ENCODE measurements around the gene INCENP. TPM values are rescaled to one million over a fixed set of nuclear protein-coding genes. Genes with fewer than 3 reads are reported as not detected.

Gene INCENP
- total and polyA plus RNA-seq, 3 experiments from 2014 or later = 3.1 to 69.5 (median 65.5) TPM

DNA sequence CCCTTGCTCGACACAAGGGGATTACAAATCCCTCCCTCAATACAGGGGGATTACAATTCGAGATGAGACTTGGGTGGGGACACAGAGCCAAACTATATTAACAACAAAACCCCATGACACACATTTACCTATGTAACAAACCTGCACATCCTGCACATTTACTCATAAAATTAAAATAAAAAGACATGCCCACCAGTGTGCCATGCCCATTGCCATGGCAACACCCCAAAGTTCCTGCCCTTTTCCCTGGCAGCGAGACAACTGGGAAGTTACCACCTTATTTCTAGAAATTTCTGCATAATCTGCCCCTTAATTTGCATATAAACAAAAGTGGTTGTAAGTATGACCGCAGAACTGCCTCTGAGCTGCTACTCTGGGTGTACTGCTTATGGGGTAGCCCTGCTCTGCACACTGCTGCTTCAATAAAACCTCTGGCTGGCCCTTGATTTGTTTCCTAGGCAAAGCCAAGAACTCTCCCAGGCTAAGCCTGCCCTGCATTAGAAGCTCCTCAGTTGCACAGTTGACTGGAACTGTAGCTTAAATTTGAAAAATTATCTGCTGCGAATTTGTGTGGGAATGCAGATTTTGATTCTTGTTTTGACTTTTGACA is 8.6 kb upstream of the INCENP start:
- Histone ChIP-seq H3K4me1 (ENCODE audit: insufficient read depth, low read length) (no peaks in the 10 kb centered on the region), H3K9me3 (ENCODE audit: low read length) (no peaks in the 10 kb centered on the region), H3K4me3 (ENCODE audit: low read length) (no peak overlapping the region), H3K27ac (ENCODE audit: low read depth, low read length) (no peak overlapping the region), H3K36me3 (ENCODE audit: insufficient read depth, low read length) (no peaks in the 10 kb centered on the region), H3K27me3 (ENCODE audit: insufficient read depth, low read length, poor library complexity, severe bottlenecking) (no peaks in the 10 kb centered on the region)
- H3K27ac Mint-ChIP-seq = no peak overlapping the region
- peaks cover 0 to 7% (median 0%) of the 10 kb centered on the region in 3 donors for H3K36me3 Mint-ChIP-seq
- H3K4me3 Mint-ChIP-seq = peak overlapping the region in 1 of 7 donors; percentile 72
- peaks cover 2 to 5% of the 10 kb centered on the region in 2 donors for H3K27me3 Mint-ChIP-seq
- DNase-seq = no peak
- POLR2A ChIA-PET = no interaction called here
- CTCF ChIA-PET = interaction anchor here (1.2 kb wide), 1 partner anchor 216 kb away, joined by 3 read pairs; no protein-coding TSS in a partner anchor
- peaks cover 0 to 4% (median 2%) of the 10 kb centered on the region in 3 donors for H3K4me1 Mint-ChIP-seq
- peaks cover 0 to 7% (median 5%) of the 10 kb centered on the region in 5 donors for H3K9me3 Mint-ChIP-seq

DNA sequence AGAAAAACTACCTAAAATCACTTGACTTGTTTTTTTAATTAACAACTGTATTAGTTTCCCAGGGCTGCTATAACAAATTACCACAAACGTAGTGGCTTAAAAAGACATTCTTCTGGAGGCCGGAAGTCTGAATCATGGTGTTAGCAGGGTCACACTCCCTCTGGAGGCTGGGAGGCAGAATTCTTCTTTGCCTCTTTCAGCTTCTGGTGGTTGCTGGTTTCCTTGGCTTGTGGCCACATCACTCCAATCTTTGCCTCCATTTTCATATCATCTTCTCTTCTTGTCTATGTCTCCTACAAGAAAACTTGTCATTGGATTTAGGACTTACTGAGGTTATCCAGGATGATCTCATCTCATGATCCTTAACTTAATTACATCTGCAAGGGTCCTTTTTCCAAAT is 7.4 kb upstream of the INCENP start:
- H3K9me3 Mint-ChIP-seq = peaks cover 0 to 7% (median 5%) of the 10 kb centered on the region in 5 donors
- peaks cover 0 to 7% (median 0%) of the 10 kb centered on the region in 3 donors for H3K36me3 Mint-ChIP-seq
- no peak overlapping the region for H3K27ac Mint-ChIP-seq
- ChIA-PET POLR2A (no interaction called here), CTCF (no interaction called here)
- Histone ChIP-seq H3K27me3 (ENCODE audit: insufficient read depth, low read length, poor library complexity, severe bottlenecking) (no peaks in the 10 kb centered on the region), H3K27ac (ENCODE audit: low read depth, low read length) (no peak overlapping the region), H3K4me1 (ENCODE audit: insufficient read depth, low read length) (no peaks in the 10 kb centered on the region), H3K4me3 (ENCODE audit: low read length) (no peak overlapping the region), H3K9me3 (ENCODE audit: low read length) (no peaks in the 10 kb centered on the region), H3K36me3 (ENCODE audit: insufficient read depth, low read length) (no peaks in the 10 kb centered on the region)
- no peak for DNase-seq
- peaks cover 0 to 4% (median 2%) of the 10 kb centered on the region in 3 donors for H3K4me1 Mint-ChIP-seq
- no peaks in the 10 kb centered on the region for H3K27me3 Mint-ChIP-seq
- H3K4me3 Mint-ChIP-seq = no peak overlapping the region

DNA sequence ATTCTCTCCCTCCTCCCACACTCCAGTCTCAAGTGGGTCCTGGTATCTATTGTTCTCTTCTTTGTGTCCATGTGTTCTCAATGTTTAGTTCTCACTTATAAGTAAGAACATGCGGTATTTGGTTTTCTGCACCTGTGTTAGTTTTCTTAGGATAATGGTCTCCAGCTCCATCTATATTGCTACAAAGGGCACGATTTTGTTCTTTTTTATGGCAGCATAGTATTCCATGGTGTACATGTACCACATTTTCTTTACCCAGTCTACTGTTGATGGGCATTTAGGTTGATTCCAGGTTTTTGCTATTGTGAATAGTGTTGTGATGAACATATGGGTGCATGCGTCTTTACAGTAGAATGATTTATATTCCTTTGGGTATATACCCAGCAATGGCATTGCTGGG is 4.2 kb upstream of the INCENP start:
- POLR2A ChIA-PET = no interaction called here
- CTCF ChIA-PET = interaction anchor here (2.4 to 2.5 kb wide), 2 partner anchors 11 to 37 kb away, joined by 6 to 8 read pairs; no protein-coding TSS in a partner anchor

DNA sequence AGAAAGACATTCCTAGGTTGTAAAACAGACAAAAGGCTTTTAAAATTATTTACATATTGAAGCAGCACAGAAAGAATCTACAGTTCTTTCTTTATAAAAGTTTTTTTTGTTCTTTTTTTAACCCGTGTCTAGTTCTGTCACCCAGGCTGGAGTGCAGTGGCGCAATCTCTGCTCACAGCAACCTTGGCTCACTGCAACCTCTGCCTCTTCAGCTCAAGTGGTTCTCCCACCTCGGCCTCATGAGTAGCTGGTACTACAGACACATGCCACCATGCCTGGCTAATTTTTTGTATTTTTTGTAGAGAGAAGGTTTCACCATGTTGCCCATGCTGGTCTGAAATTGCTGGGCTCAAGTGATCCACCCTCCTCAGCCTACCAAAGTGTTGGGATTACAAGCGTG is 3.8 kb upstream of the INCENP start:
- CTCF ChIA-PET = interaction anchor here (2.4 to 2.5 kb wide), 2 partner anchors 12 to 38 kb away, joined by 6 to 8 read pairs; no protein-coding TSS in a partner anchor
- Histone ChIP-seq H3K27me3 (ENCODE audit: insufficient read depth, low read length, poor library complexity, severe bottlenecking) (no peaks in the 10 kb centered on the region), H3K36me3 (ENCODE audit: insufficient read depth, low read length) (no peaks in the 10 kb centered on the region), H3K4me3 (ENCODE audit: low read length) (no peak overlapping the region), H3K9me3 (ENCODE audit: low read length) (no peaks in the 10 kb centered on the region), H3K4me1 (ENCODE audit: insufficient read depth, low read length) (peaks cover 11% of the 10 kb centered on the region), H3K27ac (ENCODE audit: low read depth, low read length) (no peak overlapping the region)
- Mint-ChIP-seq H3K36me3 (peaks cover 0 to 8% (median 7%) of the 10 kb centered on the region in 3 donors), H3K27ac (no peak overlapping the region), H3K9me3 (peaks cover 0 to 7% (median 5%) of the 10 kb centered on the region in 5 donors), H3K27me3 (peaks cover 0 to 1% of the 10 kb centered on the region in 2 donors), H3K4me1 (peaks cover 12 to 16% (median 12%) of the 10 kb centered on the region in 3 donors), H3K4me3 (no peak overlapping the region)
- POLR2A ChIA-PET = no interaction called here
- DNase-seq = no peak

More for the DNA sequence above, 4.2 kb upstream of the INCENP start:
- Histone ChIP-seq H3K9me3 (ENCODE audit: low read length) (no peaks in the 10 kb centered on the region), H3K4me3 (ENCODE audit: low read length) (no peak overlapping the region), H3K27ac (ENCODE audit: low read depth, low read length) (no peak overlapping the region), H3K27me3 (ENCODE audit: insufficient read depth, low read length, poor library complexity, severe bottlenecking) (no peaks in the 10 kb centered on the region), H3K36me3 (ENCODE audit: insufficient read depth, low read length) (no peaks in the 10 kb centered on the region), H3K4me1 (ENCODE audit: insufficient read depth, low read length) (peaks cover 6% of the 10 kb centered on the region)
- Mint-ChIP-seq H3K27me3 (peaks cover 0 to 1% of the 10 kb centered on the region in 2 donors), H3K4me1 (peaks cover 8 to 12% (median 8%) of the 10 kb centered on the region in 3 donors), H3K27ac (no peak overlapping the region), H3K9me3 (peaks cover 0 to 7% (median 5%) of the 10 kb centered on the region in 5 donors), H3K4me3 (no peak overlapping the region), H3K36me3 (peaks cover 0 to 8% (median 7%) of the 10 kb centered on the region in 3 donors)
- no peak for DNase-seq

DNA sequence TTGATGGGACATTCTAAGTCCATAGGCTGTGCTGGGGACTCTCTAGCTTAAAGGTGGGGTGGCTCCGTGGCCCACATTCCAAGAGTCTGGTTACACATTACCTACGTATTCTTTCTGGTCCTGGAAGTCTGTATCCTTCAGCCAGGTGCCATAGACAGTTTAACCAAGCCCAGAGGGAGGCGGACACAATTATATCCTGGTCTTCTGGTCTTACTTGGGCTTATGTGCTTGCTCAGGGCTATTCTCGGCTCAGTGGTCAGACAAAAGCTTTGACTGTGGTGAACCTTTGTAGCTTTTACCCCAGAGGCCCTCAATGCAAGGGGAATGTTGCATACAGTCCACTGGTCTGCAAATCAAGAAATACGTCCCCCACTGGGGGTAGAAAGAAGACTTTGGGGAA is 3.4 kb upstream of the INCENP start:
- Mint-ChIP-seq H3K4me3 (no peak overlapping the region), H3K4me1 (peaks cover 16 to 21% (median 16%) of the 10 kb centered on the region in 3 donors), H3K36me3 (peaks cover 0 to 8% (median 7%) of the 10 kb centered on the region in 3 donors), H3K9me3 (peaks cover 0 to 7% (median 5%) of the 10 kb centered on the region in 5 donors), H3K27ac (no peak overlapping the region), H3K27me3 (peaks cover 0 to 1% of the 10 kb centered on the region in 2 donors)
- H3K27me3 ChIP-seq (ENCODE audit: insufficient read depth, low read length, poor library complexity, severe bottlenecking) = no peaks in the 10 kb centered on the region
- POLR2A ChIA-PET = no interaction called here
- no peak overlapping the region for H3K4me3 ChIP-seq (ENCODE audit: low read length)
- DNase-seq = no peak
- CTCF ChIA-PET = interaction anchor here (2.4 to 2.5 kb wide), 2 partner anchors 12 to 38 kb away, joined by 6 to 8 read pairs; no protein-coding TSS in a partner anchor
- H3K36me3 ChIP-seq (ENCODE audit: insufficient read depth, low read length) = no peaks in the 10 kb centered on the region
- peaks cover 15% of the 10 kb centered on the region for H3K4me1 ChIP-seq (ENCODE audit: insufficient read depth, low read length)
- no peaks in the 10 kb centered on the region for H3K9me3 ChIP-seq (ENCODE audit: low read length)
- no peak overlapping the region for H3K27ac ChIP-seq (ENCODE audit: low read depth, low read length)

DNA sequence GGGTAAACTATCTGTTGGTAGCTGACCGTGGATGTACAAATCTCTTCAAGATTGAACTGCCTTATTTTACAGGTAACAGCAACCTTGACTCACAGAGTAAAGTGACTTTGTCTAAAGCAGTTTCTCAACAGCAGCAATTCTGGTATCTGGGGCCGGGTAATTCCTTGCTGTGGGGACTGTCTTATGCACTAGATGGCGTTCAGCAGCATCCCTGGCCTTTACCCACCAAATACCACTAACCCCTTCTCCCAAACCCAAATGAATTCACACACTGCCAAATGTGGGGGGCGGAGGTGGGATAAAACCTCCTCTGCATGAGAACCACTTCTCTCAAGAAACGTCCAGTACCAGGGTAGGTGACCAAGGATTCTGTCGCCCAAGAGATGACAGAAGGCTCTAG is 1.7 kb upstream of the INCENP start:
- Mint-ChIP-seq H3K9me3 (peaks cover 0 to under 1% (median 0%) of the 10 kb centered on the region in 5 donors), H3K27ac (no peak overlapping the region), H3K4me1 (peaks cover 25 to 33% (median 26%) of the 10 kb centered on the region in 3 donors), H3K36me3 (peaks cover 0 to 8% (median 0%) of the 10 kb centered on the region in 3 donors), H3K27me3 (peaks cover 0 to 1% of the 10 kb centered on the region in 2 donors), H3K4me3 (no peak overlapping the region)
- DNase-seq = no peak
- no peaks in the 10 kb centered on the region for H3K27me3 ChIP-seq (ENCODE audit: insufficient read depth, low read length, poor library complexity, severe bottlenecking)
- no peaks in the 10 kb centered on the region for H3K36me3 ChIP-seq (ENCODE audit: insufficient read depth, low read length)
- no peaks in the 10 kb centered on the region for H3K9me3 ChIP-seq (ENCODE audit: low read length)
- ChIA-PET CTCF (interaction anchor here (1.7 kb wide), 1 partner anchor 14 kb away, joined by 4 read pairs; no protein-coding TSS in a partner anchor), POLR2A (no interaction called here)
- no peak overlapping the region for H3K27ac ChIP-seq (ENCODE audit: low read depth, low read length)
- peaks cover 19% of the 10 kb centered on the region for H3K4me1 ChIP-seq (ENCODE audit: insufficient read depth, low read length)
- no peak overlapping the region for H3K4me3 ChIP-seq (ENCODE audit: low read length)

DNA sequence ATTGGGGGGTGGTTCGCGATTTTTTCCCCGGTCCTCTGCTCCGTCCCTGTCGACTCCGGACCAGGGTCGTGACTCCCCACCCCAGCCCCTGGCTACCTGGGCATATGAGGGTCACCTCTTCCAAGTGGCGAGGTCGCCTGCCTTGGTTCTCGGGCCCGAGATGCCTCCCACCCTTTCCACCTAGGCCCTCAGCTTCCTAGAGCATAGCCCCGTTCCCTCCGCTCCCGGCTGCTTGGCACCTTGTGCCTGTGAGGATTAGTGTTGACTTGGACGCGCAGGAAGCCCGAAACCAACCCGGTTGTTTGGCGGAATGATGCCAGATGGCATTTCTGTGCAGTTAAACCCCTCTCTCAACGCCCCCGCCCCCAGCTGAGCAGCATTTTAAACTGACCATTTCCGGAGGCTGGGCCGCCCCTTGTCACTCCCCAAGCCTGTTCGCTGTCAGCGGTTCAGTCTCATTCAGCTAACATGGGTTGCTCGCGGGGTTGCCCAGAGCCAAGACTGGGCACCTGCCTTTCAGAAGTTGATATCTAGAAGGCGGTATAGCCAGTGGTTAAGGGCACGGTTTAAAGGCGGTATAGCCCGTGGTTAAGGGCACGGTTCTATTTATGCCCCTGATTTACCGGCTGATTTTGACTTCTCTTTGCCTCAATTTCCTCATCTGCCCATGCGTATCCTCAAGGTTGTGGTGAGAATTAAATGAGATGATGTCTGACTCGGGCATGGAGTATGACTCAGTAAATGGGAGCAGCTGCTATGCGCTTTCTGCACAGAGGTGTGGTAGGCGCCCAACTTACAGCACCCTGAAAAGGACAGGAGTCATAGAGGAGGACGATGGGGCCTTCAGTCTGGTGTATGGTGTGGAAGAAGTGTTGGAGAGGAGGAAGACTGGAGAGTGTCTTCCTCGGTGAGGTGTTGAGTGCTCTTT is 639 bp downstream of the INCENP start:
- Mint-ChIP-seq H3K27me3 (peaks cover 0 to 1% of the 10 kb centered on the region in 2 donors), H3K9me3 (no peaks in the 10 kb centered on the region), H3K4me3 (peak overlapping the region; percentile 93 to 97 (median 95)), H3K27ac (peak overlapping the region; percentile 82 to 98 (median 87)), H3K36me3 (peaks cover 0 to 25% (median 0%) of the 10 kb centered on the region in 3 donors), H3K4me1 (peaks cover 30 to 41% (median 32%) of the 10 kb centered on the region in 3 donors)
- DNase-seq = no peak
- H3K4me3 ChIP-seq (ENCODE audit: low read length) = peak overlapping the region; percentile 95
- H3K36me3 ChIP-seq (ENCODE audit: insufficient read depth, low read length) = no peaks in the 10 kb centered on the region
- no peaks in the 10 kb centered on the region for H3K27me3 ChIP-seq (ENCODE audit: insufficient read depth, low read length, poor library complexity, severe bottlenecking)
- peaks cover 19% of the 10 kb centered on the region for H3K4me1 ChIP-seq (ENCODE audit: insufficient read depth, low read length)
- ChIA-PET CTCF (interaction anchor here (1.4 kb wide), 1 partner anchor 16 kb away, joined by 5 read pairs; no protein-coding TSS in a partner anchor), POLR2A (no interaction called here)
- peak overlapping the region; percentile 73 for H3K27ac ChIP-seq (ENCODE audit: low read depth, low read length)
- no peaks in the 10 kb centered on the region for H3K9me3 ChIP-seq (ENCODE audit: low read length)
